Activated CD4-positive, alpha-beta T cell treated with anti-CD3 and anti-CD28 coated beads, Interleukin-2, amount 10 ng/mL, durations not matched to agents 7 days and 5 days (primary cell): ENCODE measurements around the gene PMVK. TPM values are rescaled to one million over a fixed set of nuclear protein-coding genes. Genes with fewer than 3 reads are reported as not detected.

Source experiments
- CTCF ChIA-PET: fragments of 350-600 bp; sonication (Branson Sonifier 250); formaldehyde crosslinking; loops from one replicate; lab custom pipeline; 2021; ENCODE audit warnings: antibody characterized with exemption; lab: Charles Lee
- POLR2A ChIA-PET: fragments of 350-600 bp; sonication (Branson Sonifier 250); formaldehyde crosslinking; loops from one replicate; lab custom pipeline; 2021; ENCODE audit warnings: antibody characterized with exemption; lab: Charles Lee
- DNase-seq: peaks from one replicate; pipeline ENCODE4 v3.0.0-alpha.2; 2020
- H3K27ac Mint-ChIP-seq: one replicate; pipeline ENCODE4 v1.8.0; 2021; ENCODE audit warnings: mild to moderate bottlenecking, moderate library complexity, mixed read lengths
- H3K27me3 Mint-ChIP-seq: one replicate; pipeline ENCODE4 v1.8.0; 2021; ENCODE audit warnings: mixed read lengths
- H3K36me3 Mint-ChIP-seq: one replicate; pipeline ENCODE4 v1.8.0; 2021; ENCODE audit warnings: low read depth, mixed read lengths
- H3K4me1 Mint-ChIP-seq: one replicate; pipeline ENCODE4 v1.8.0; 2021; ENCODE audit warnings: mixed read lengths
- H3K4me3 Mint-ChIP-seq: one replicate; pipeline ENCODE4 v1.8.0; 2021; ENCODE audit warnings: mild to moderate bottlenecking, moderate library complexity, mixed read lengths
- H3K9me3 Mint-ChIP-seq: one replicate; pipeline ENCODE4 v1.8.0; 2021; ENCODE audit warnings: mixed read lengths
- total RNA-seq, 2 experiments: library from RNA; stranded (reverse); gene quantifications; one replicate each; pipeline ENCODE4 v1.2.3, GENCODE V29; 2021

The PMVK gene
- total RNA-seq, 2 experiments from 2014 or later = 25.7 to 40.2 TPM

DNA sequence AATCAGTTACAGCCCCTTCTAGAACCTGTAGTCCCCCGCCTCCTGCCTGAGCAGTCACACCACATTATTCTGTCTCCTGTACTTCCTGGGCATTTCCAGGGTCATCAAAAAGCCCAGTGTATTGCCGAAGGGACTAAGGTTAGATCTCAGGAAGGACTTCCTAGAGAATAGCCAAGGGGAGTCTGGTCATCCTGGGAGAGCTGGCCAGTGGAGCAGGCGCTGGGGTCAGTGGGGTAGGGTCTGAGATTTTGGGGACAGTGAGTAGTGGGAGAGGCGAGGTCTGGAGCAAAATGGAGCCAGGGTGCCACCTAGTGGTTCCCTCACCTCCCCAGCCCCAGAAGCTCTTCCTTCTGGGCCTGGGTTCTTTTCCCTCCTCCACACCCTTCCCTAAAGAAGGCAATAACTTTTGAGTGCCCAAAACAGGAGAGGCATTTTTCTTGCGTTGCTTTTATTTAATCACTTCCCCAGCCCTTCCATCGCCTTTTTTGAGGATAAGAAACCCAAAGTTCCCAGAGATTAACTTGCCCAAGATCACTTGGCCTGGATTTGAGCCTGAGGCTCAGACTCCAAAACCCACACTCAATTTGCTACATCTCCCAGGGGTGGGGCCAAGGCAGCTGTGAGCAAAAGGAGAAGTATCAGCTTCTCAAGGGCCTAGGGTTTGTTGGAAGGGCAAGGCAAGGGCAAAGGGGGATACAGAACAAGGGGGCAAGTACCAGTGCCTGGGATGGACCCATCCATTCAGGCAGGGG, 7.3 kb upstream of the PMVK start:
- Mint-ChIP-seq H3K36me3 (peaks cover 26% of the 10 kb centered on the region), H3K27ac (peak overlapping the region; percentile 88), H3K4me1 (peaks cover 57% of the 10 kb centered on the region), H3K27me3 (no peaks in the 10 kb centered on the region), H3K4me3 (no peak overlapping the region), H3K9me3 (no peaks in the 10 kb centered on the region)
- CTCF ChIA-PET = interaction anchor here (0.5 to 2.0 kb wide), 15 partner anchors 63 to 647 kb away, joined by 3 to 8 read pairs (median 3); partner anchors contain the start of genes CHRNB2 and KRTCAP2
- DNase-seq = peak; percentile 43
- POLR2A ChIA-PET = interaction anchor here (0.6 to 1.6 kb wide), 3 partner anchors 12 to 229 kb away, joined by 3 to 7 read pairs (median 4); partner anchors contain the start of gene PBXIP1

GRCh38 chr1:154941333-154942013, 5.0 kb upstream of the PMVK start:
- H3K9me3 Mint-ChIP-seq = no peaks in the 10 kb centered on the region
- POLR2A ChIA-PET = interaction anchor here (1.2 kb wide), 1 partner anchor 14 kb away, joined by 3 read pairs; no protein-coding TSS in a partner anchor
- peaks cover 14% of the 10 kb centered on the region for H3K36me3 Mint-ChIP-seq
- no peak overlapping the region for H3K4me3 Mint-ChIP-seq
- no peaks in the 10 kb centered on the region for H3K27me3 Mint-ChIP-seq
- H3K4me1 Mint-ChIP-seq = peaks cover 68% of the 10 kb centered on the region
- CTCF ChIA-PET = interaction anchor here (0.8 to 1.9 kb wide), 4 partner anchors 20 to 170 kb away, joined by 3 to 9 read pairs (median 4); partner anchors contain the start of gene PYGO2
- no peak for DNase-seq
- H3K27ac Mint-ChIP-seq = peak overlapping the region; percentile 88

- Mint-ChIP-seq H3K4me1 (peaks cover 74% of the 10 kb centered on the region), H3K27ac (peak overlapping the region; percentile 76), H3K36me3 (peaks cover 10% of the 10 kb centered on the region), H3K9me3 (no peaks in the 10 kb centered on the region), H3K4me3 (no peak overlapping the region), H3K27me3 (no peaks in the 10 kb centered on the region)
- no peak for DNase-seq
- POLR2A ChIA-PET = interaction anchor here (0.6 to 1.2 kb wide), 2 partner anchors 14 to 342 kb away, joined by 3 to 4 read pairs; no protein-coding TSS in a partner anchor
- CTCF ChIA-PET = interaction anchor here (0.7 to 1.9 kb wide), 5 partner anchors 21 to 169 kb away, joined by 3 to 9 read pairs (median 3); partner anchors contain the start of gene PYGO2
These were observed 4.2 kb upstream of the PMVK start for GRCh38 chr1:154940651-154941194.

DNA sequence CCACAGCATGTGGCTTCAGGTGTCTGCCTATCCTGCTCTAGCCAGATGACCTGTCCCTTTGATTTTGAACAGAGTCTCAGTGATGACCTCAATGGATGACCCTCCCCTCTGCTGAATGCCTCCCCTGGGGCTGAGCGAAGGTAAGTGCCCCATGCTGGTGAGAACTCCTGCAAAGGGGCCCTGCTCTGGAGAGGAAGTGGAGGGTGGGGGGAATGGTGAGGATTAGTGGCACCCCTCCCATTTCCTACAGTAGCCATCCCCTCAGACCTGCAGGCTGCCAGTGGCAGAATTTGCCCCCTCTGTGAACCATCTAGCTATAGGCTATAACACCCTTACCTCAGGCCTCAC, 3.7 kb upstream of the PMVK start:
- Mint-ChIP-seq H3K4me1 (peaks cover 80% of the 10 kb centered on the region), H3K4me3 (no peak overlapping the region), H3K9me3 (no peaks in the 10 kb centered on the region), H3K36me3 (peaks cover 10% of the 10 kb centered on the region), H3K27me3 (no peaks in the 10 kb centered on the region), H3K27ac (peak overlapping the region; percentile 75)
- CTCF ChIA-PET = interaction anchor here (0.6 to 1.9 kb wide), 6 partner anchors 21 to 423 kb away, joined by 3 to 9 read pairs (median 4); partner anchors contain the start of gene PYGO2
- POLR2A ChIA-PET = interaction anchor here (0.6 to 1.2 kb wide), 2 partner anchors 15 to 341 kb away, joined by 3 to 4 read pairs; no protein-coding TSS in a partner anchor
- no peak for DNase-seq

DNA sequence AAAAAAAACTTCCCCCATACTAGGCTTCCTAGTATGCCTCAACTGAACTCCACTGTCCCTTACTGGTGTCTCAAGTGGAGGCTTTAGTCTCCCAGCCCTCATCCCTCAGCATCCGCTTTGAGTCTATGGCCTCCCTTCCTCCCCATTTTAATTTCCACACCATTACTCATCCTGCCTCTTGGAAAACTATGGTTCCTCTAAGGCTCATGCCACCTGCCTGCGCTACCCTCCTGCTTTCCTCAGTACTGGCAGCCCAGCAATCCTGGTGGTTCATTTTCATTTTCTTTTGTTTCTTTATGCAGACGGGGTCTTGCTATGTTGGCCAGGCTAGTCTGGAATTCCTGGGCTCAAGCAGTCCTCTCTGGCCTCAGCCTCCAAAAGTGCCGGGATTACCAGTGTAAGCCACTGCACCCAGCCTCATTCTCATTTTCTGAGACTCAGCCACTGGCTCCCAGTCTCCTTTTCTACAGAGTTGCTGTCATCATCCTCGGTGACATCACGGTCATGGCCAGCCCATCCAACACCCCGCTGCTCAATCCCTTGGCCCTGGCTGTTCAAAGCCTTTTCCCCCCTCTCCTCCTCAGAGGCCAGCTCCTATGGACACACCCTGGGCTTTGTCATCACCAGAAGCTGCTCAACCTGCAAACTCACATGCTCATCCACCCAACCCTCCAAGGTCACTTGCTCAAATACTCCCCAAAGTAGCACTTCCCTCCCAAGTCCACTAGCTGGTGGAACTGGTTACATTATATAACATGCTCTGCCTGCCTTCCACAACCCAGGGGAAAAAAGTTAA, 2.3 kb upstream of the PMVK start:
- peaks cover 10% of the 10 kb centered on the region for H3K36me3 Mint-ChIP-seq
- peak overlapping the region; percentile 98 for H3K27ac Mint-ChIP-seq
- H3K4me3 Mint-ChIP-seq = peak overlapping the region; percentile 40
- no peak for DNase-seq
- H3K9me3 Mint-ChIP-seq = no peaks in the 10 kb centered on the region
- CTCF ChIA-PET = interaction anchor here (0.6 to 2.1 kb wide), 3 partner anchors 7 to 57 kb away, joined by 3 to 6 read pairs (median 4); no protein-coding TSS in a partner anchor
- H3K4me1 Mint-ChIP-seq = peaks cover 79% of the 10 kb centered on the region
- POLR2A ChIA-PET = no interaction called here
- H3K27me3 Mint-ChIP-seq = no peaks in the 10 kb centered on the region

DNA sequence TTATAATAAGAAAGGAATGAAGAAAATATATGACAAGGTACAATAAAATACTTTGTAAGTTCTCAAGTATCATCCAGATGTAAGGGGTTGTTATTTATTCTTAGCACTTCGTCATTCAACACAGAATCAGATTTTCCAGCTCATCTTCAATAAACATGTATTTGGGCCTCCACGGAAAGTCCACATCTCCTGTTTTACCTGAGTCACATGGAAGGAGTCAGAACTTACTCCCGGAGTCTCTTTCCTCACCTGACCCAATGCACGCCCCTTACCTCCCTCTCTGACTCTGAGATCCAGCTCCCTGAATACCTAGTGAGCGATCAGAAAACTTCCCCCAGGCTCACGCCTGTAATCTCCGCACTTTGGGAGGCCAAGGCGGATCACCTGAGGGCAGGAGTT, 1.5 kb upstream of the PMVK start:
- no peak for DNase-seq

GRCh38 chr1:154937085-154937987, 817 bp upstream of the PMVK start:
- H3K36me3 Mint-ChIP-seq = peaks cover 5% of the 10 kb centered on the region
- POLR2A ChIA-PET = interaction anchor here (1.0 kb wide), 1 partner anchor 17 kb away, joined by 3 read pairs; no protein-coding TSS in a partner anchor
- H3K9me3 Mint-ChIP-seq = no peaks in the 10 kb centered on the region
- DNase-seq = peak; percentile 92
- CTCF ChIA-PET = interaction anchor here (0.9 to 2.1 kb wide), 17 partner anchors 9 to 378 kb away, joined by 3 to 8 read pairs (median 4); partner anchors contain the start of genes ADAM15, FLAD1, PBXIP1 and PYGO2
- peak overlapping the region; percentile 96 for H3K4me3 Mint-ChIP-seq
- H3K27me3 Mint-ChIP-seq = no peaks in the 10 kb centered on the region
- peak overlapping the region; percentile 98 for H3K27ac Mint-ChIP-seq
- peaks cover 65% of the 10 kb centered on the region for H3K4me1 Mint-ChIP-seq

More for the DNA sequence above, 1.5 kb upstream of the PMVK start:
- no peaks in the 10 kb centered on the region for H3K9me3 Mint-ChIP-seq
- ChIA-PET POLR2A (no interaction called here), CTCF (interaction anchor here (1.3 to 2.1 kb wide), 2 partner anchors 8 to 113 kb away, joined by 3 to 6 read pairs; partner anchors contain the start of gene ADAM15)
- H3K27ac Mint-ChIP-seq = peak overlapping the region; percentile 98
- H3K4me1 Mint-ChIP-seq = peaks cover 71% of the 10 kb centered on the region
- H3K36me3 Mint-ChIP-seq = peaks cover 7% of the 10 kb centered on the region
- no peaks in the 10 kb centered on the region for H3K27me3 Mint-ChIP-seq
- peak overlapping the region; percentile 96 for H3K4me3 Mint-ChIP-seq

DNA sequence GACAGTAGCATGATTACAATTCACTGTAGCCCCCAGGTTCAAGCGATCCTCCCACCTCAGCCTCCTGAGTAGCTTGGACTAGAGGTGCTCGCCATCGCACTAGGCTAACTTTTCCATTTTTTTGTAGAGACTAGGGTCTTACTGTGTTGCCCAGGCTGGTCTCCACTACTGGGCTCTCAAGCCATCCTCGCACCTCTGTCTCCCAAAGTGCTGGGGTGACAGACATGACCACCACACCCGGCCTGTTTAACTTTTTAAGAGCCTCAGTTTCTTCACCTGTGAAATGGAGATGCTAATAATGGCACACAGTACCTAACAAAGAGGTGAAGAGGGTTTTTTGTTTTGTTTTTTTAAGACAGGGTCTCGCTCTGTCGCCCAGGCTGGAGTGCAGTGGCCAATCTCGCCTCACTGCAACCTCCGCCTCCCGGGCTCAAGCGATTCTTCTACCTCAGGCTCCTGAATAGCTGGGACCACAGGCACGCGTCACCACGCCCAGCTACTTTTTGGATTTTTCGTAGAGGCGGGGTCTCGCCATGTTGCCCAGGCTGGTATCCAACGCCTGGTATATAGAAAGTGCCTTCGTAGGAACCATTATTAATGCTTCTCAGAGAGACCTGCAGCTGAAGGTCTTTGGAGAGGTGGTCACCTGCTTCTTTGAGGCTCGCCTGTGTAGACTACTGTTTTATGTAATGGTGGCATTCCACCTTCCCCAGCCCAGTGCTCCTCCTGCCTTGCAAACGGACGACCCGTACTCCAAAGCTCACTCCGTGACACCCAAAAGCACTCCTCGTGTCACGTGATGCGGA, 567 bp downstream of the PMVK start:
- Mint-ChIP-seq H3K36me3 (peaks cover 5% of the 10 kb centered on the region), H3K27me3 (no peaks in the 10 kb centered on the region), H3K4me3 (peak overlapping the region; percentile 96), H3K27ac (peak overlapping the region; percentile 98), H3K4me1 (peaks cover 51% of the 10 kb centered on the region), H3K9me3 (no peaks in the 10 kb centered on the region)
- ChIA-PET POLR2A (interaction anchor here (0.9 to 1.0 kb wide), 2 partner anchors 19 to 368 kb away, joined by 3 read pairs; partner anchors contain the start of gene CHRNB2), CTCF (interaction anchor here (0.5 to 2.1 kb wide), 24 partner anchors 9 to 510 kb away, joined by 3 to 8 read pairs (median 4); partner anchors contain the start of genes FLAD1, KRTCAP2, PBXIP1 and PYGO2)
- DNase-seq = no peak

- ChIA-PET CTCF (interaction anchor here (1.2 to 1.3 kb wide), 3 partner anchors 13 to 388 kb away, joined by 3 read pairs; no protein-coding TSS in a partner anchor), POLR2A (no interaction called here)
- no peaks in the 10 kb centered on the region for H3K9me3 Mint-ChIP-seq
These were observed 2.1 kb downstream of the PMVK start for GRCh38 chr1:154934358-154934948.

More at GRCh38 chr1:154934358-154934948, 2.1 kb downstream of the PMVK start:
- Mint-ChIP-seq H3K4me1 (peaks cover 40% of the 10 kb centered on the region), H3K36me3 (peaks cover 7% of the 10 kb centered on the region), H3K27ac (no peak overlapping the region), H3K4me3 (no peak overlapping the region), H3K27me3 (no peaks in the 10 kb centered on the region)
- no peak for DNase-seq
